Fibroblast of villous mesenchyme (primary cell): Measurements from ENCODE around the gene HDAC3. TPM values are rescaled to one million over a fixed set of nuclear protein-coding genes. Genes with fewer than 3 reads are reported as not detected.
A peak's percentile ranks its signal among the peaks of the same experiment; 100 is the strongest.

Experiments
- DNase-seq: peaks from one replicate; pipeline ENCODE4 v3.0.0-alpha.2; 2010; ENCODE audit warnings: low read depth
- H3K4me3 ChIP-seq: 2 replicates; pipeline ENCODE4 v1.5.1; 2011; ENCODE audit warnings: low read depth, mild to moderate bottlenecking, low read length
- total RNA-seq: library from RNA; depleted of rRNA; stranded (reverse); fragments of >200 nt; gene quantifications from 2 replicates; pipeline ENCODE4 v1.2.3, GENCODE V29; 2012
- TF ChIP-seq, protein P1 (sequence below): IDR thresholded peaks from 2 replicates; pipeline ENCODE4 v1.5.1; 2012; ENCODE audit warnings: low read depth, mild to moderate bottlenecking, low read length; ENCODE audit not compliant: insufficient read depth

The HDAC3 gene
- total RNA-seq, 1 donor = 53.5 TPM

DNA sequence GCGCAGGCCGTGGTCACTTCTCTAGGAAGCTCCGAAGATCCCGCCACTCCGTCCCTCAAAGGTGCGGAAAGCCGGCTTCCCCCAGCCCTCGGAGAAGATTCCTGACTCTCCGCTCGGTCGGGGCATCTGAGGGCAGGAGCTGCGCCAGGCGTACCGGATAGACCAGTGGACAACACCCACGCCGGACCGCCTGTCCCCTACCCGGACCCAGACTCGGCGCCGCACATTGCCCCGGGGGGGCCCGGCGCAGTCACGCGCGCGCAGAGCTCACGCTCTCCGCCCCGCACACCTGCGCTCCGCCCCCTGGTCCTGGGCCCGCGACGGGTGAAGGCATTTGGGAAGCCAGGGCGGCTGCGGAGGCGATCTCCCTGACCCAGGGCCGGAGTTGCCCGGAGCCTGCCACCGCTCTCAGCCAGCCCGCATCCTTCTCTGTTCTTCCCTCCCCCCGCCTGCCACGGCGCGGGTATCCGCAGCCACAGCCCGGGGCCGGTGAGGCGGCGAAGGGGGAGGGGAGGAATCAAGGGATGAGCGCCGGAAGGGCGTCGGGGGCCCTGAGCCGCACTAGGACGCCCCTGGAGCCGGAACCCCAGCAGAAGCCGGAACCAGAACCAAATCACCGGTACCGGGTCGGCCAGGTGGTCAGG is 596 bp upstream of the HDAC3 start:
- H3K4me3 ChIP-seq = peak overlapping the region; percentile 99
- no peak for DNase-seq
- TF ChIP-seq, protein P1, sequence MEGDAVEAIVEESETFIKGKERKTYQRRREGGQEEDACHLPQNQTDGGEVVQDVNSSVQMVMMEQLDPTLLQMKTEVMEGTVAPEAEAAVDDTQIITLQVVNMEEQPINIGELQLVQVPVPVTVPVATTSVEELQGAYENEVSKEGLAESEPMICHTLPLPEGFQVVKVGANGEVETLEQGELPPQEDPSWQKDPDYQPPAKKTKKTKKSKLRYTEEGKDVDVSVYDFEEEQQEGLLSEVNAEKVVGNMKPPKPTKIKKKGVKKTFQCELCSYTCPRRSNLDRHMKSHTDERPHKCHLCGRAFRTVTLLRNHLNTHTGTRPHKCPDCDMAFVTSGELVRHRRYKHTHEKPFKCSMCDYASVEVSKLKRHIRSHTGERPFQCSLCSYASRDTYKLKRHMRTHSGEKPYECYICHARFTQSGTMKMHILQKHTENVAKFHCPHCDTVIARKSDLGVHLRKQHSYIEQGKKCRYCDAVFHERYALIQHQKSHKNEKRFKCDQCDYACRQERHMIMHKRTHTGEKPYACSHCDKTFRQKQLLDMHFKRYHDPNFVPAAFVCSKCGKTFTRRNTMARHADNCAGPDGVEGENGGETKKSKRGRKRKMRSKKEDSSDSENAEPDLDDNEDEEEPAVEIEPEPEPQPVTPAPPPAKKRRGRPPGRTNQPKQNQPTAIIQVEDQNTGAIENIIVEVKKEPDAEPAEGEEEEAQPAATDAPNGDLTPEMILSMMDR = no peak

DNA sequence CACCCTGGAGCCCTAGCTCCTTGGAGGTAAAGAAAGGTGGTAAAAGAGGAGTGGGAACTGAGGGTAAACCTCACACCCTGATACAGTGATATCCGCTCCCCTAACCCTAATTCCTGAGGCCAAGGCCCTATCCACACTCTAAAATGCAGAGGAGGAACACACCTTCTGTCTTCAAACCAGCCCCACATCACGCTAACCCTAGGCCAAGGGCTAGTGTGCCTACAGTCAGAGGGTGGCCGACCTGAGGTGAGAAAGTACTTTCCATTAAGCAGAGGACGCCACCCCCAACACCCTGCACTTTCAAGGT is 590 bp downstream of the HDAC3 start:
- peak overlapping the region; percentile 99 for H3K4me3 ChIP-seq
- TF ChIP-seq, protein P1 = no peak
- DNase-seq = no peak

DNA sequence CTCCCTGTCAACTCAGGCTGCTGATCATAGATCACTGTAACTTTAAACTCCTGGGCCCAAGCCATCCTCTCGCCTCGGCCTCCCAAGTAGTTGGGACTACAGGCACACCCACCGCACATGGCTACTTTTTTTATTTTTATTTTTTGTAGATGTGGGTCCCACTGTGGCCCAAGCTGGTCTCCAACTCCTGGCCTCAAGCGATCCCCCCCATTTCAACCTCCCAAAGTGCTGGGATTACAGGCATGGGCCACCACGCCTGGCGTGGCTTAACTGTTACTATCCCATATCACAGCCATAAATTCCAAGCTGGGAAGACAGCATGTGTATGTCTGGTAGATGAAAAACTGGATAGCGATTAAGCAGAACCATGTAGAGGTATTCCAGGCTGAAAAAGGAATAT is 1.0 kb downstream of the HDAC3 start:
- DNase-seq = peak; percentile 23
- TF ChIP-seq, protein P1 = no peak
- peak overlapping the region; percentile 99 for H3K4me3 ChIP-seq

DNA sequence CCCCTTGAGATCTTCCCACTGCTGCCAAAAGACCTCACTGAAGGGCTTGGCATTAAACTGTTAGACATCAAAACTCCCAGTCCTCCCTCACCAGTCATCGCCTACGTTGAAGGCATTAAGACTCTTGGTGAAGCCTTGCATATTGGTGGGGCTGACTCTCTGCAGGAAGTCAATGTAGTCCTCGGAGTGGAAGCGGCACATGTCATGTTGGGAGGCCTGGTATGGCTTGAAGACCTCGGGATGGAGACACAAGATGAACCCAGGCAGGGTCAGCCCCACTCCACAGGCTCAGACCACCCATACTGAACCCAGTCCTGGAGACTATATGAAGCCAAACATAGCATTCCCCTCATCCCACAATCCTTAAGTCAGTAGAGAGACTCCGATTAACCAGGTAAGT is 1.9 kb downstream of the HDAC3 start:
- DNase-seq = no peak
- TF ChIP-seq, protein P1 = no peak
- H3K4me3 ChIP-seq = no peak overlapping the region

DNA sequence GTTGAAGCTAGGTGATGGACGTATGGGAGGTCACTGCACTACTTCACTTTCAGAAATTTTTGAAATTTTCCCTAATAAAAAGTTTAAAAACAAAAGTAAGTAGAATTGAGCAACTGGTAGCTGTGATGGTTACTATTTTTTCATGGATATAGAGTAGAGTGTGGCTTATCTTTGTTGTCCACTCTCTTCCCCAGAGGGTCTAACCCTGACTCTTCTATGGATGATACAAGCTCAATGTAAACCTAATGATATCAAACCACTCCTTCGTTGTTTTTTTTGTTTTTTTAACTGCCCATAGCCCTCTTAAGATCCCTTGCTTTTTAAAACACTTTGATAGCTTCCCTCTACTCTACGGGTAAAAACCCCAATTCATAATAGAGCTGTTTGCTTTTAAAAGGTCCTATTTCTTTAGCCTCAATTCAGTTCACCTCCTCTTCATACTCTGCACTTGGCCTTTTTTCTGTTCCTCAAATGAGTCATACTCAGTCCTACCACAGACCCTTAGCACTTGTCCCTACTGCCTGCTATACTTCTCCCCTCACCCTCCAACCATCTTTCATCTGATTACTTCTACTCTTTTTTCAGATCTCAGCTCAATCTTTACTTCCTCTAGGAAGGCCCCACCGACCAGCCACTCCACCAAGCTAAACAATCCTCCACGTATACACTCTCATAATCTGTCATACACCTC is 2.6 kb downstream of the HDAC3 start:
- DNase-seq = no peak
- TF ChIP-seq, protein P1 = no peak
- H3K4me3 ChIP-seq = no peak overlapping the region

DNA sequence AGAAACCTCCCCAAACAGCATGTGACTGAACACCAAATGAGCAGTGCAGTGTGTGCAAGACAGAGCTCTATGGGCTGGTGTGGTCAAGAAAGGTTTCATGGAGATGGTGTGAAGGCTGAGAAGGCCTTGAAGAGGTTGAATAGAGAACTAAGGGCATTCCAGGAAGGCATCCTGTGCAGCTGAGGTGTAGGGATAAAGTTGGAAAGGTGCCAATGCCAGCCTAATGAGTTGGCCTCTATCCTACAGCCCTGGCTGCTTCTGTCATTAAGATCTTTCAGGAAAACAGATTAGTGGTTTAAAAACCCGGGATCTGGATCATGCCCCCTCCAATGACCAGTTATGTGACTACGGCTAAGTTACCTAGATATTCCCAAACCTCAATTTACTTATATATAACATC is 4.0 kb downstream of the HDAC3 start:
- H3K4me3 ChIP-seq = no peak overlapping the region
- TF ChIP-seq, protein P1 = no peak
- no peak for DNase-seq

DNA sequence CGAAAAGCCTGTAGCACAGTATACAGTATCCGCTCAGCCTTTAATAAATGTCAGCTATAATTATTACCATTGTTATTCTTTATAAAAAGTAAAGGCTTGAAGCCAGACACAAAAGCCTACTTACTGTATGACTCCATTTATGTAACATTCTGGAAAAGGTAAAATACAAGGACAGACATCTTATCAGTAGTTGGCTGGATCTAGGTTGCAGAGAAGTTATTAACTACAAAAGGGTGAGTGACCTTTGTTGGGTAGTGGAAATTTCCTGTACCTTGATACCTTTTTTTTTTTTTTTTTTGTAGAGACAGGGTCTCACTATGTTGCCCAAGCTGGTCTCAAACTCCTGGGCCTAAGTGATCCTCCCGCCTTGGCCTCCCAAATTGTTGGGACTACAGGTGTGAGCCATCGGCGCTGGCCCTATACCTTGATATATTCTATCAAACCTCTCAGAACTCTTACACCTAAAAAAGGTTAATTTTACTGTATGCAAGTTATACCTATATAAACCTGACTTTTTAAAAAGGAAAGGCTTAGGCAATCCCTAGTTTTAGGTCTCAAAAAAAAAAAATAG is 6.0 kb downstream of the HDAC3 start:
- no peak overlapping the region for H3K4me3 ChIP-seq
- TF ChIP-seq, protein P1 = no peak
- no peak for DNase-seq
